HG03575 (cell line): Measurements from ENCODE around the gene ZIC4.

ENCODE experiments used
- ATAC-seq: cut with Tn5 transposase; IDR thresholded peaks from one replicate; pipeline ENCODE4 v1.9.1; 2021; ENCODE audit not compliant: unreplicated experiment, insufficient number of reproducible peaks, low FRiP score; ENCODE audit errors: extremely low read depth

The ZIC4 gene

DNA sequence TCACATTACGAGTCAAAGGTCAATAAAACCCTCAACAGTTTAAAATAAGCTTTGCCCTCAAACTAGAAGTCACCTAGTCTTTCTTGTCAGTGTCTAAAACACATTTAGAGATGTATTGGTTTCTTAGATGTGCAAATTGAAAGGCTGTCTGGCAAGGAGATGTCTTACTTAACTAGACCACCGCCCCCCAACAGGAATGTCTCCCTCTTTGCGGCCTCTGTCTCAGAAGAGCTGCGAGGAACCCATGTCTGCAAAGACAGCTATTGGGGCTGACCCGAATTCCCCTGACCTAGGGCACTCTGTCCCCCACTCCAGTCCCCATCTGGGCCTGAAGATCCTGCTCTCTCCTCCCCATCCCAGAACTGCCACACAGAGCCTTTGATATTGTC lies 46.3 kb downstream of the ZIC4 start:
- no peak for ATAC-seq

DNA sequence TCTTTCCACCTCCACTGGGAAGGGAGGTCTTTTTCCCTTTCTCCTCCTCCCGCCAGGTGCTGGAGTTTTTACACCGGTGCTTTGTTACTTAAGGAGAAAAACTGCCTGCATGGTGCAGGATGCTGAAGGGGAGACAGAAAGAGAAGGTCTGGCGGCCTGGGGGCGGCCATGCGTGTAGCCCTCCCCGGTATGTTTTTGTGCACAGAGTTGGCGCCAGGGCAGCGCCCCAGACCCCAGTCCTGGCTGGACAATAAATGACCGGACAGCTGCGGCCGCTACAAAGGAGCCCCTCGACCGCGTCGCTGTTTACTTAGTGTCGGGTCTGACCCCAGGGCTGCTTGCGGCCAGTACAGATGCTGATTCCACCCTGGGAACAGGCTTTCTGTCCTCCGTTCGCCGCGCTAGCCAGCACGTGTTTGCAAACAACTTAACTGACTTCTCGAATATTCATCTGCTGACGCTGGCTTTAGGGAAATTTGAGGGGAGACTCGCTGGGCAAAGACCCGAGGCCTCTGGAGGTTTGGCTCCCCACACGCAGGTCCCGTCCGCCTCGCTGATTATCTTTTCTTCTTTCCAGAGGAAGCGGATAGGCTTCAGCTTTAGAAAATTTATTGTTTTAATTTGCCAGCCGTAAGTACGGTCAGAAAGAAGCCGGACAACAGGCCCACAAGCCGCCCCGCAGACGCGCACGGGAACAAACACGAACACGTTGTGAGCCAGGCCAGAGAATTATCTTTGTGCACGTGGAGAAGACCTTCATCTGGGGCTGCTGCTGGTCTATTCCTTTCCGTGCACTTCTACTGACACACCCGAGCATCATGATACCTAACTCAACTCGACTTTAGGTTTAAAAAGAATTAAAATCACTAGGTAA lies 46.9 kb downstream of the ZIC4 start:
- no peak for ATAC-seq

GRCh38 chr3:147358144-147358992 lies 48.0 kb downstream of the ZIC4 start:
- no peak for ATAC-seq

DNA sequence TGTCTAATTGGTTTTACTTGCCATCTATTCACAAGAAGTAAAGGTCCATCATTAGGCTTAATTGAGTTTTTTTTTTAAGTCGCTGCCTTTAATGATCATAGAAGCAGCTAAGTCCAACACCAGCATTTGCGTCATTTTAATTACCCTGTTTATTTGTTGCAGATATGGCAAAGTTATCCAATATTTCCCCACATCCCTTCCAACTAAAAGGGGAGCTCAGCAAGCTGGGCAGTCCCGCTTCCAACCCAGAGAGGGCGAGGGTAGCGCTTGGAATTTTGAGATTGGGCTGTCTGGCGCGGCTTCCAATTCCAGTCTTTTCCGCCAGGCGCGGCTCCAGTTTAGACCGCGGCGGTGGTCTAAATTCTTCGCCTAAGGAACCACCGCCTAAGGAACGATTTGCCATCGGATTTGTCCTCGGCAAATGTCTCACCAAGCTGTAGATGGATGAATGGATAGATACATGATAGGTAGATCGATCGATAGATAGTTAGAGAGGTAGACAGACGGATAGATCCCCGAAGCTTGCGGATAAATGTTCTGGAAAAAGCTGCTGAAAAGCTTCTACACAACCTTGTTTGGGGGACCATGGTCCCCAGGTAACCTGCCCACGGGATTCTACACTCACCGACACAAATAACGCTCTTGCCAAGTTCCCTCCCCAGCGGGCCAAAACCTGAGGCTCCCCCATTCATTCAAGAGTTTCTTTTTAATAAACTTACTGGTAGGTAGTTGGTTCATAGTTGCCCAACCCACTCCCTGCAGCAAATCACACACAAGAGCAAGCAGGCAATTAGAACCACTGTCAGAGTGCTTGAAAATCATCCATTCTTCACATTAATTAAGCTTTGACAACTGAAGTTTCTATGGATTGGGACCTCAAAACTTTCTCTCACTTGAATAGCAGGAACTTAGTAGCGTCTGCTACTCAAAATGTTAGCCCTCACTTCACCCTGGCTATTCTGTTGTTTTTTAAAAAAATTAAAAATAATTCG lies 49.1 kb downstream of the ZIC4 start:
- ATAC-seq: no peak

GRCh38 chr3:147356145-147356908 lies 50.0 kb downstream of the ZIC4 start:
- ATAC-seq: no peak

DNA sequence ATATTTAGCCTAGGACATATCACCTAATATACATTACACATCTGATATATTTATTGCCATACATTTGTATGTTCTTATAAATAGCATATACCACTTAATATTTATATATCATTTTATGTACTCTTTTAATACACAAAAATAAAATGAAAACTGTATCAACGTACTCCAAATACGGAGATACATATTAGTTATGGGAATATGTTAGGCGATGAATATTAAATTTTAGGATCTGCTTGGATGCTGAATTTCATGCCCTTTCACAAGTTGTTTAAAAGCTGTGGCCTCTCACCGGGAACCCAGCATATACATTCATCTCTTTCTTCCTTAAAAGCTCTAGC lies 50.6 kb downstream of the ZIC4 start:
- ATAC-seq: no peak

- ATAC-seq: no peak
Observed at GRCh38 chr3:147355084-147355752, 51.1 kb downstream of the ZIC4 start.

DNA sequence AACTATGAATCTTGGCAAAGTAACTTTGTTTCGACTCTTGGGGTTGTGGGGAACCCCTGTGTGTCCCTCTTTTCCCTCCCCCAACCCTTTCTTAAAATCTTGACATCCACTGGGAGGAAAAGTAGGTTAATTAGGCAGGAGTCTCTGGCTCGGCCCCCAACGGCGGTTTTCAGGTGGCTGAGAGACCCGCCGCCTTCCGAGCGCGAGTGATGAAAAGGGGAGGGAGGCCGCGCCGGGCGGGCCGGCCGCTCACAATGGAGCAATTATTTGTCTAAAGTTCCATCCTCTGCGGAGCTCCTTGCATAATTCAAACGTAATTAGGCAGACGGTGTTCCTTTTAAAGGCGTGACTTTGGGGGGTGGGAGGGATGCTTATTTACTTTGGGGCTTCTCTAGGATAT lies 51.7 kb downstream of the ZIC4 start:
- ATAC-seq: no peak

DNA sequence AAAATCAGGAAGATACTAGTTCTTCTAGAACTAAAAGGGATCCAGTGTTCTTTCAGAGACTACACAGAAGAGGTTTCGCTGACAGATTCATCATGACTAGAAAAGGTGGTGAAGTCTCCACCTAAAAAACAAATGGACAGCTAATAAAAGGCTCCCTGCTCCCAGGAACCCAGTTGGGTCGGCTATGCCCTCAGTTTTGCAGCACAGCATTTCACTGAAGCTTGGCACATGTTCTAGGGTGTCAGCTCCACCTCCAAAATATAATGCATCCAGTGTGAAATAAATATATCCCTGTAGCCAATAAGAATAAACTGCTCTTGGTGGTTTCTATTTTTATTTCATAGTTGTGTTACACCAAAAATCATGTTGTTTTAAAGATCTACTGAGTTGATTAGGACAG lies 55.0 kb downstream of the ZIC4 start:
- ATAC-seq: no peak

DNA sequence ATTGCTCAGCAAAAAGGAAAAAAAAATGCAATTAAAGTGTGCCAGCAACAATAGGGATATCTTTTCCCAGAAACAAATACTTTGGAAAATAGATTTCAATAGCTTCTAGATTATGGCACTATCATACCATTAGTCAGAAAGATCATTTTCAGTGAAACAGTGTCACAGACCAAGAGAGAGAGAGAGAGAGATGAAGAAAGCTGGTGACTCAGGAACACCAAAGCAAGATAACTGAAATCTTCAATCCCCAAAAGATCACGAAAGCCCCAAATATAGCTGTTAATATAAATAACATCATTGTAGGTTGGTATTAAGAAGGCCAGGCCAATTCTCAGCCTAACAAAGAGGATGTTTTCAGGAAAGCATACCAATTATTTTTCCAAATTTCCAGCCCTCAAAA lies 57.4 kb downstream of the ZIC4 start:
- no peak for ATAC-seq

DNA sequence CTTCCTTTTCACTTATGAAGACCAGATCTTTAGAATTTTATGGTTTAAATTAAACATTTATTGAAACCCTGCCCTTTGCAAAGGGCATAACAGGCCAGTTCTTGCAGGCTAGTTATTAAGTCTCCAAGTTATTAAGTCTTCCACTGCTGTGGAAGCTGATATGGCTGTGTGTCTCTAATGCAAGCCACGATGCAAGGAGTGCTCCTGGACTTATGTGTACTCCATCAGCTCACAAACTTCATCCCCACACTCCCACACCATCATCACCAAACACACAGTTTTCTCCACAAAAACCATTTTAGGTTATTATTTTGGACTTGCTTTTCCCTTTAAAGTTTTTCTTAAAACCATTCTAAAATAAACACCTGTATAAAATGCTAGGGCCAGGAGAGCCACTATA lies 62.4 kb downstream of the ZIC4 start:
- ATAC-seq: no peak

- ATAC-seq: no peak
Observed at GRCh38 chr3:147341727-147342126, 64.6 kb downstream of the ZIC4 start.

GRCh38 chr3:147336543-147337278 lies 69.6 kb downstream of the ZIC4 start:
- ATAC-seq: no peak
